ENCODE data around the gene EDARADD. TPM values are rescaled to one million over a fixed set of nuclear protein-coding genes. Genes with fewer than 3 reads are reported as not detected.

EDARADD gene
- total RNA-seq, 1 donor from 2014 or later: 10.4 TPM

DNA sequence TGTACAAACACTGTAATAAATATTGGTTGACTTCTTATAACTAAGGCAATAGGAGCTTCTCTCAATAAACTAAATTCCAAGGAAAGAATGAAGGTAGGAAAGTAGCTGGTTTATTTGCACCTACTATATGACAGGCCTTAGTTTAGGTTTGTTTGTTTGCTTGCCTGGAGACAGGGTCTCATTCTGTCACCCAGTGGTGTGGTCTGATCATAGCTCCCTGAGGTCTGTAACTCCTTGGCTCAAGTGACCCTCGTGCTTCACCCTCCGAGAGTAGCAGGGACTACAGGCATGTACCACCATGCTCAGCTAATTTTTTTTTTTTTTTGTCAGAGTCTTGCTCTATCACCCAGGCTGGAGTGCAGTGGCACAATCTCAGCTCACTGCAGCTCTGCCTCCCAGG lies 1.9 kb upstream of the EDARADD start:
- intact Hi-C loops (cut with micrococcal nuclease): loop anchor here (10.0 kb wide), 1 partner anchor 397 kb away; no protein-coding TSS in a partner anchor

DNA sequence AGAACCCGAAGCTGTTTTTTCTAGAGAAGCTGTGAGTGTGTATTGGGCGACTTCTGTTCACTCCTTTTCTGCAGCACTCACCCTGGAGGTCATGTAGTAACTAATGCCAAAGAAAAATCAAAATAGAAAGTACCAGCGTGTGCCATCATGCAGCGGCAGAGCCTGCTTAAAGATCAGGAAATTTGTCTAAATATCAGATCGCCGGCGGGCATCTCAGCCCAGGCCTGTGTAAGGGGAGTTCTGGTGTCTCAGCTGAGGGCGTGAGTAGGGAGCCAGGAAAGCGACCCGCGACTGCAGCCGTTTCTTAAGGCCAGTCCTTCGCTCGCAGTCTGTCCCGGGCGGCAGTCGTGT lies 768 bp downstream of the EDARADD start:
- intact Hi-C loops (cut with micrococcal nuclease): loop anchor here (1.0 to 10.0 kb wide), 10 partner anchors 21 to 400 kb away; partner anchors contain the start of genes GPR137B, HEATR1 and MTR

DNA sequence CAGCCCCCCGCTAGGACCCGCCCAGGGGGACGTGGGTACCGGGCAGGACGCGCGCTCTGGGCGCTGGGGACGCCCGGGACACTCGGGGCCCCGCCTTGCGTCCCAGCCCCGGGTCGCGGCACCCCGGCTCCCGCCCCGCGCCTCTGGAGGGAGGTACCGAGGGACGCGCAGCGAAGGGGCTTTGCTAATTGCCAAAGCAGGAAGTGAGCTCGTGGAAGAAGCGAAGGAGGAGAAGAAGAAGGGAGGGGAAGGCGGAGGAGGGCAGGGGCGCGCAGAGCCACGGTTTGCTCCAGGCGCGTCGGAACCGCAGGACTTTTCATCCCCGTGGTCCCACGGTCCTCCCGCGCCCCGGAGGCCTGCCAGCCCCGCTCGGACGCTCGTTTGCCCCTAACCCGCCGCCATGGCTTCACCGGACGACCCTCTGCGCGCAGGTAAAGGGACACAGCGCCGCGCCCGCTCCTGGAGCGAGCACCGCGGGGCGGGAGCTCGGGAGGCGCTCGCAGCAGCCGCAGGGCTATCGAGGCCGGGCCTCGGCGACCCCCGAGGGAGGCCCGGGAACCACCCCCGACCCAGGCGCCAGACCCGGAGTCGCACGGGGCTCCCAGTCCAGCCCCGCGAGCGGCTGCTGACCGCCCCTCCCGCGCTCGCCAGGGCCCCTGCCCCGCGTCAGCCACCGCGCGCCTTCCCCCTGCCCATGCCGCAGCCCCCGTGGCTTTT lies 1.3 kb downstream of the EDARADD start:
- intact Hi-C loops (cut with micrococcal nuclease): loop anchor here (1.0 to 10.0 kb wide), 7 partner anchors 21 to 401 kb away; partner anchors contain the start of genes HEATR1 and MTR

DNA sequence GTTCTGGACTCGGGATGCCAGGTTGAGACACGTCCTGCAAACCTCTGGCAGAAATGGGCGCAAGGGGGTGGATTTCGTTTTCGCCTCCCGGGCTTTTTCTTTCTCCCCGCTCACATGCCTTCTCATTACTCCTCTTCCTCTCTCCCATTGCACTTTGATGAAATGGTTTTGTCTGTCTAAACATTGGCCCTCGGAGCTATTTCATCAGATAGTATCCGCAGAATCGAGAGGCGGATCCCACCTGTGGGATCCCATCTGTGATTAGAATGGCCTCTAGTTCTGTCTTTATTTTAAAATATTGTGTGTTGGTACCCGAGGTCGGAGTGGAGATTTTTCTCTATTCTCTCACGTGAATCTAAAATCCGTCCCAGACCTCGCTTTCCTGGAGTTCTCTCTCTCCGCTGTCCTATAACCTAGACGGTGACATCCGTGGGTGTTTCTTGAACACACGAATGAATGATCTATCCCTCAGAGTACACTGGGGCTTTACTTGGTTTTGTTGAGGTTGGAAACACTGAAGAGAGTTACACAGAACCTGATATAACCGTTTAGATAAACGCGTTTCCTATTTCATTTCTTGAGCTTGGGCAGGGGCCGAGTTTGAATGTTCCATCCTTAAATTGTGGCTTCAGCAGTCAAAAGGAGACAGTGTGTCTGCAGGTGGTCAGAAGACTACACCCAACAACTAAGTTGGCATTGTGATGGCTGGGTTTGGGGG lies 2.0 kb downstream of the EDARADD start:
- intact Hi-C loops (cut with micrococcal nuclease): loop anchor here (1.0 to 10.0 kb wide), 8 partner anchors 20 to 401 kb away; partner anchors contain the start of genes HEATR1 and MTR

DNA sequence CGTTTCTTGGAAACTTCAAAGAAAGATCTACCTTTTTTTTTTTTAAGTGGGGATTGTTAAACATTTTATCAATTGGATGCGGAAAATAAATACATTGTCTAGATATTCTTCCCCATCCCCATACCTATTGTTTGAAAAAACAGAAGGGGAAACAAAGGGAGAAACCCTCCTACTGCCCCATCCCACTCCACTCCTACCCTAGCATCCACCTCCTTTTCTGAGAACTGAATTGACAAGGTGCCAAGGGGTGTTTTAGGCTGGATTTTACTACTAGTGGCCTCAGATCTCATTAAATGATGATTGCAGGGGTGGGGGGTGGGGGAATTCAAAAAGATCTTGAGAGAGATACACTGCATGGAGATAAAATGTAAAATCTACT lies 2.6 kb downstream of the EDARADD start:
- intact Hi-C loops (cut with micrococcal nuclease): loop anchor here (2.0 to 10.0 kb wide), 3 partner anchors 28 to 402 kb away; no protein-coding TSS in a partner anchor

DNA sequence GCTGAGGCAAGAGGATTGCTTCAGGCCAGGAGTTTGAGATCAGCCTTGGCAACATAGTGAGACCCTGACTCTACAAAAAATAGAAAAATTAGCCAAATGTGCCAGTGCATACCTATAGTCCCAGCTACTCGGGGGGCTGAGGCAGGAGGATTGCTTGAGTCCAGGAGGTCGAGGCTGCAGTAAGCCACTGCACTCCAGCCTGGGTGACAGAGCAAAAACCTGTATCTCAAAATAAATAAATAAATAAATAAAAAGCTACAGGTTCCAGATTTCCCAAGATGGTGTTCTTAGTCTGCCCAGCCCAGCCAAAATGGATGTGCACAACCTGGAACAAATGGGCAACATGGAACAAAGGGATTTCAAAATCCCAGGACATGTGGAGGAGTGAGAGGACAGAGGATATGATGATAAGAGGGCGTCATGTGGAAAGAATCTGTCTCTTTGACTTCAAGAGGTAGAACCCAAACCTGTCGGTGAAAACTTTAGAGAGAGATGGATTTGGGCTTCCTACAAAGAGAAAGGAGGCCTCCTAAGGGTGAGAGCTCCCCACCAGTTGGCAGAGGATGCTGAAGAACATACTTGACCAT lies 3.2 kb downstream of the EDARADD start:
- intact Hi-C loops (cut with micrococcal nuclease): loop anchor here (2.0 to 10.0 kb wide), 3 partner anchors 28 to 402 kb away; no protein-coding TSS in a partner anchor

DNA sequence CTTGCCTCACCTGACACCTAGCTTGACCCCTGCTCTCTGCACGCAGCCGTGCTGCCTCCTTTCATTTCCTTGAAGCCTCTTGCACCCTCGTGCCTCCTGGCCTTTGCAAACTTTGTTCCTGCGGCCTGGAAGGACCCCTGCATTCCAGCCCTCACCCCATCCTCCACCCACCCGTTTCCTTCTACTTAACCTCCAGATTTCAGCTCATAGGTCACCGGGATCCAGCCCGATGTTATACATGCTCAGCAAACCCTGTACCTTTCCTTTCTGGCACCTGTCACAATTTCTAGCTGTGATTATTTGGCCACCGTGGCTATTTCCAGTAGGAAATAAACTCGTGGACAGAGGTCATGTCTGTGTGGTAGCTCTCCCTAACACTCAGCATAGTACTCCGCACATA lies 4.5 kb downstream of the EDARADD start:
- intact Hi-C loops (cut with micrococcal nuclease): loop anchor here (5.0 to 10.0 kb wide), 2 partner anchors 296 to 404 kb away; no protein-coding TSS in a partner anchor

DNA sequence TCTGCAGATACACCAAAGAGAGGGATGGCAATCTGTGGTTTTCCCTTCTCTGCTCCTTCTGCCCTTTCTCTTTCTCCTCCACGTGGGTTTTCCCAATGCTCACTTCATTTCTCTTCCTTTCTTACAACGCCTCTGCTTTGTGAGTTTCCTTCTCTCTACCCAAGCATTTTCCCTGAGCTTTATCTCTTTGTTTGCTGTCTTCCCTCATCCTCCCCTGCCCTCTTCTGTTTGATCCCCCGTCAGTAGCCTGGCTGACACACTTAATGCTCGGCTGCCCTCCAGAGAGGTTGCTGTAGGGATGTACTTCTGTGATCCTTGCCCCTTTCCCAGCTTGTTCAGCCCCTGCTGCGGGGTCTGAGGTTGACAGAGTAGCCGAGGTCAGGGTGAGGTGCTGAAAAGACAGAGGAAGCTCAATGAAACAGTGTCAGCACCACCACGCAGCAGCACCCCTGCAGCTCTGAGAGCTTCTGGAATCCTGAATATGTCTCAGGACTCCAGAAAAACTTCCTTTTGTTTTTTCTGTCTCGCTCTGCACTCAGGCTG lies 6.0 kb downstream of the EDARADD start:
- intact Hi-C loops (cut with micrococcal nuclease): no loop called here

DNA sequence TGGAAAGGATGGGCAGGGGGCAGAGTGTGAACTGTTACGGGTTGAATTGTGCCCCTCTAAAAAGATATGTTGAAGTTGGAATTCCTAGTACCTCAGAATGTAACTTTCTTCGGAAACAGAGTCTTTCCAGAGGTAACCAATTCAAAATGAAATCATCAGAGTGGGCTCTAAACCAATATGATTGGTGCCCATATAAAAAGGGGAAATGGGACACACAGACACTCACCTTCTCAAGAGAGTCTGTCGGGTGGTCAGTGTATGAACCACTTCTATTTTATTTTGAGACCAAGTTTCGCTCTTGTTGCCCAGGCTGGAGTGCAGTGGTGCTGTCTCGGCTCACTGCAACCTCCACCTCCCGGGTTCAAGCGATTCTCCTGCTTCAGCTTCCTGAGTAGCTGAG lies 7.6 kb downstream of the EDARADD start:
- intact Hi-C loops (cut with micrococcal nuclease): no loop called here

DNA sequence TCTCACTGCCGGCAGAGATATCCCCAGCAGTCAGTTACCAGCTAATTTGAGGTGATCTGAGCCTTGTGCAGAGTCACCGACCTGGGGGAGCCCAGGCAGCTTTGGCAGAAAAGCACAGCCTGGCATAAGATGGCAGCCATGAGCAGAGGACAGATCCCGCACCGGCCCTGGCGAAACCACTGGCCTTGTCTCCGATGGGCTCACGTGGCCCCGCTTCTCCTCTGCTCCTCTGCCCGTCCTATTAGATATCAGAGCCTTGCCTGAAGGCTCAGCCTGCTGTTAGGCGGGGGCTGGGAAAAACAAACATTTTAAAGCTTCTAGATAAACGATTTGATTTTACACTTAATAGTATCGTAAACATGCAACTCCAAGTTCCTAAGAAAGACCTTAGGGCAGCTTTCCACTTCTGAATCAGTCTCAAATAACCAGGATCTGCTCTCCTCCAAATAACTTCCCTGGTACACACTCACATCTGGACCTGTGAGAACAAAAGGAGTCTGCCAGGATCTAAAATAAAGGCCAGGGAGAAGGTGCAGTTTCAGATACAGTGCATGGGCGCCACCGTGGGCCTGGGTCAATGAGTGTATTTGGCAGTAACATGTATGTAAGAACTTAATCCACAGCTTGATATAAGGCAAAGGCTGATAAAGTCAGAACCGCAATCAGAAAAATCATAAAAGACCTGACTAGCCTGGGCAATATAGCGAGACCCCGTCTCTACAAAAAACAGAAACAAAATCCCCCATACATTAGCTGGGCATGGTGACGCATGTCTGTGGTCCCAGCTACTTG lies 10.0 kb downstream of the EDARADD start:
- intact Hi-C loops (cut with micrococcal nuclease): no loop called here

DNA sequence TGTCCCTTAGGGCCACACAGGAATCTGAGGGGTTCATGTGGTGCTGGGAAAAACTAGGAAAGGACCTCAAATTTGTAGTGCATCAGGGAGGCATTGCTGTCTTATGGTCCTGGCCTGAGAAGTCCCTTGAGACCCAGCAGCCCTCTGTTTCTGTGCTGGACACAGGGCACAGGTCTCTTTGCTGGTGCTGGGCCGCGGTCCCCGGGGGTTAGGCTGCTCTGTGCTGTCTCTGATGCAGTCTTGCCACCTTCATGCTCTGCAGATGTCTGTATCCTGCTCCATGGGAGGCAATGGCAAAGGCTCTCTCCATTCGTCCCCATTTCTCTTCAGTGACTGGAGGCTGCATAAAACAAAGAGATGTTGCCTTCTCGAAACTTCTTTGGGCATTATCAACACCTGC lies 13.0 kb downstream of the EDARADD start:
- intact Hi-C loops (cut with micrococcal nuclease): no loop called here

DNA sequence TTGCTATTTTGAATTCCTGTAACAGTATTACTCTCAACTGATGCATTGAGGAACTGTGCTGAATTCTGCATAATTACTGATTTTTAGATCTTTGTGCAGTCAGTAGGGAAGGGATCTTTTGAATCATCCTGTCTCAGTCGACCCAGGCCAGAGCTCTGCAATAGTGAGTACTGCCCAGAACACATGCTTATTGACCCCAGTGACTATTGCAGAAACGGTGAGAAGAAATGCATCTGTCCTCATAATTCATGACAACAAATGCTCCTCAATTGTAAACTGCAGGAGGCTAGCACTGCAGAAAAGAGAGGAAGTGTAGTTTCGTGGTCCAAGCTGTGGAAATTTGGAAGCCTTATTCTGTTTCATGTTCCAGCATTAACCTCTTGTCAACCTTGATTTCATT lies 19.6 kb downstream of the EDARADD start:
- intact Hi-C loops (cut with micrococcal nuclease): no loop called here

DNA sequence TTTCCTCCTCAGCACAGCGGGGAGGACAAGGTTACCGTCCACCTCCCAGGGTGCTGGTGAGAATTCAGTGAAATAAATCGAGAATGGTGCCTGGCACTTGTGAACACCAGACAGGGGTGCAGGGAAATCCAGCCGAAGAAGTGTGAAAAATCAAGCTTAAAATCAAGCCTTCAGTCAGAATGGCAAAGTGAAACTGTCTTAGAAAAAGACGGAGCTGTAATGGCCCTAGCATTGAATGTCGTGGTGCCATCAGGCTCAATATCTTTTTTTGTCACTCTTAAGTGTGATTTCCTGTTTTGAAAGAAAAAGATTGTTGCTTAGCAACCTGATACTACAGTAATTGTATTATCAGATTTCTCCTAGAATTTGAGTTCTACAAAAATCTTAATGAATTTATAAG lies 22.1 kb downstream of the EDARADD start:
- intact Hi-C loops (cut with micrococcal nuclease): loop anchor here (1.0 to 5.0 kb wide), 5 partner anchors 9 to 549 kb away; partner anchors contain the start of gene LYST

DNA sequence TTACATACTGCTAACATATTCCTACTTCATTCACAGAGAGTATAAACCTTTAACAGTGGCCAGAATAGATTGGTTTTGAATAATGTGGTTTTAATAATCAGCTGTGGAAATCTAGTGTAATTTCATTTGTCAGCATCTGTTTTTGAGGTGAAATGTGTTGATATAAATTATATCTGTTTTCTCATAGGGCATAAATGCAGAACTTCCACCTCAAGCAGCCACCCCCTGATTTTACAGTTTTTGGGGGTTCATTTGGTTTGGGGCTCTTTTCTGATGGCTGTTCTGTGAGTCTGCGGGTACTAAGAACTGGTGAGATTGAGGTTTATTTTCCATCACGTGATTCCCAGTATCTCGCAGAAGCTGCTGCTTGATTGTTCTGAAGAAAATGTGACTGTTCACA lies 23.2 kb downstream of the EDARADD start:
- intact Hi-C loops (cut with micrococcal nuclease): loop anchor here (2.0 to 5.0 kb wide), 2 partner anchors 107 to 550 kb away; partner anchors contain the start of gene LYST

DNA sequence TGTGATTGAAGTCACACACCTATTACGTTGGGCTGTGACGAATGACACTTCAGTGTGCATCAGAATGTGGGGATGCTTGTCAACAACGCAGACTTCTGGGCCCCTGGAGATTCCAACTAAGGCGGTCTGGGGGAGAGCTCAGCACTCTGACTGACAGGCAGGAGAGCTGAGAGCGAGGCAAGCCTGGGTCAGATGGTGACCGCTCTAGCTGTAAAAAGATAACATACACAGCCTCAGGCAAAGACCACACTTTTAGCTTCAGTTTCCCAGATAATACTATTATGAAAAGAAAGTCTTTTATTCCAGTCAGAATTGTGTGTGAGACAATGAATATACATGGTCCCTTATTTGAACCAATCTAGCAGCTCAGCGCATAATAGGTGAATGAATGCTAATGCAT lies 25.4 kb downstream of the EDARADD start:
- intact Hi-C loops (cut with micrococcal nuclease): loop anchor here (5.0 kb wide), 1 partner anchor 552 kb away; the partner anchor contains the start of gene LYST

DNA sequence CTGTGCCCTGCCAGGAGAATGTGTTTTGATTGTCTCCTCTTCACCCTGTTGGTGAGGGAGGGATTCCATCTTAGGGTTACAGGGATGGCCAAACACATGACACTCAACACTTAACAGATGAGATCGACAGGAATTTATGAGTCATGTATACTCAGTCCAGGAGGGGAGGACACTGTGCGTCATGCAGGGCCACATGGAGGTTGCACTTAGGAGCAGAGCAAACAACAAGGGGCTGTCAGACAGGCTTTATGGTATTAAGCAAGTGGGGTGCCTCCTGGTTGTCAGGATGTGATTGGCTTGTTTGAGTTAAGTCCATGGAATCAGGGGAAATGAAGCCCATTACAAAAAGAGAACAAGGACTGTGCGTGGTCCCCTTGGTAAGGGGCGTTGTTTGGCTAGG lies 26.9 kb downstream of the EDARADD start:
- intact Hi-C loops (cut with micrococcal nuclease): no loop called here

DNA sequence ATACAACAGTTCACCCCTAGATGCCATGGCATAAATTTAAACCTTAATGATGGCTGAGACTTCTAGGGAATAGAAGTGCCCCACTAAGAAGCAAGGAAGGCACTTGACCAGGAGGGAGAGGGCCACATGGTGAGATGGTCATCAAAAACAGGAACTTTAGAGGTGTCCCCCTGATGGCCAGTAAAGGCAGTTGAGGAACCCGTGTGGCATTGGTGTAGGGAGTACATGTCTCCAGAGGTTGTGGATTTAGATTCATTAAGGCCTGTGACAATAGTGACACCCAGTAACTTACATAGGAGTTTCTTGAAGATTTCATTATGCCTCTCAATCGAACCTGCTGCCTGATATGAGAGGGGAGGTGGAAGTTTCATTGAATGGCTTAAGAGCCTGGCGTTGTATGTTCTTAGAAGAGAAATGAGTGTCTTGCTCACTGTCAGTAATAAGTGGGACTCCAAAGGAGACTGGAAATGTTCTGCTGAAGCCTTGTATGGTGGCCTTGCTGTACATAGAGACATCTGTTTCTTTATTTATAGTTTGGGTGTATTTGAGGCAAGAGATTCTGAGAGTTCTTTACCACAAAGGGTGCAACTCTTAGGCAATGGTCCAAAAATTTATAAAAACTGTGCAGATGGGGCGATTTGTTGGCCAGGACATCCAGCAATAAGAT lies 27.9 kb downstream of the EDARADD start:
- intact Hi-C loops (cut with micrococcal nuclease): no loop called here

DNA sequence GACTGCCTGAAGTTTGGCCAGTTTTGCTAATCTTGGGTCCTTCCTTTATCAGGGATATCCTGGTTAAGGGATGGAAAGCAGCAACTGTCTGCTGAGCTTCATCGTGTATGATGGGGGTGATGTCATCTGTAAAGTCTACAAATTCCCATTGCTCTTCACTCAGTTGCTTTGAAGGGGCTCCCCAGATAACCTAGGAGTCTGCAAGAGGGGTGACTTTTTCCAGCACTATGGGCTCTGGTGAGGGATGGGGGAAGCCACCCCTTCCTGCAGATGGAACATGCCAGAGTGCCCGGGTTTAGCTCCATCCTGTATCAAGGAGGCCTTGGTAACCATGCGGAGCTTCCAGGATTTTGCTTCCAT lies 28.4 kb downstream of the EDARADD start:
- intact Hi-C loops (cut with micrococcal nuclease): no loop called here

DNA sequence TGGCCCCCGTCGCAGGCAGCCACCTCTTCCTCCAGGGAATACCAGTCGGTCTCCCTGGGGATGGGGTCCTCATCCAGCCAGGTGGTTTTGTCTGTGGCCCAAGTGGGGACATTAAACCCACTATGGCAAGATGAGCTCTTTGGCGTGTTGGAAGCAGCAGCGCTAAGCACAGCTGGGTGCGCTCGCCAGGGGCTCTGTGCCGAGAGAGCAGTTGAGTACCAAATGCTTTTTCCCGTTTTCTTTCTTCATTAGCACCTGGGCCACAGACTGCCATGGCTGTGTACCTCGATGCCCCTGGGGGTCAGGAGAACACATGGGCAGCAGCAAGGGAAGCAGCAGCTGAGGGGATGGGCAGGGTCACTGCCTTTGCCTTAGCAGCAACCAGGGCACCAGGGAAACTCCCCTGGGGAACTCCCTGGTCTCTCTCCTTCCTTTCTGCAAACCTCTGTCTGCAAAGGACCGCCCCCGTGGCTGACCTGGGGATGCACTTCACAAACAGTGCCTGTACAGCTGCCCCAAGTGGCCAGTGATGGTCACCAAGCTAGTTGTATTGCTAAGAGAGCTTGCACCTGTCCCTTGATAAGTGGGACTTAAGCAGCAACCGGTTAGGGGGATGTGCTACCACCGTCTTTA lies 31.1 kb downstream of the EDARADD start:
- intact Hi-C loops (cut with micrococcal nuclease): loop anchor here (1.0 to 2.0 kb wide), 2 partner anchors 9 to 28 kb away; no protein-coding TSS in a partner anchor

DNA sequence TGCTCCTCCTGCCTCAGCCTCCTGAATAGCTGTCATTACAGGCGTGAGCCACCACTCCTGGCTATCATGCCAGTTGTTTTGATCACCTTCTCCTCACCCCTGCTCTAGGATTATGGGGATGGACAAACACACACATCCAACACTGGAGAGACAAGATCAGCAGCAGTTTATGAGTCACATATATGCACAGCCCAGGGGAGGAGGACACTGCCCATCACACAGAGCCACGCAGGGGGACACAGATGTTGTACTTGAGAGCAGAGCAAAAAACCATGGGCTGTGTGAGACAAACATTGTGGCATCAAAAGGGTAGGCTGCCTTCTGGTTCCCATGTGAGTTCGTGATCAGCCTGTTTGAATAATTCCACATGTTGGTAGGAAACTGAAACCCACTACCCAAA lies 32.1 kb downstream of the EDARADD start:
- intact Hi-C loops (cut with micrococcal nuclease): no loop called here
